ENCODE results near the gene ME3.
A peak's percentile ranks its signal among the peaks of the same experiment; 100 is the strongest.

Gene ME3

DNA sequence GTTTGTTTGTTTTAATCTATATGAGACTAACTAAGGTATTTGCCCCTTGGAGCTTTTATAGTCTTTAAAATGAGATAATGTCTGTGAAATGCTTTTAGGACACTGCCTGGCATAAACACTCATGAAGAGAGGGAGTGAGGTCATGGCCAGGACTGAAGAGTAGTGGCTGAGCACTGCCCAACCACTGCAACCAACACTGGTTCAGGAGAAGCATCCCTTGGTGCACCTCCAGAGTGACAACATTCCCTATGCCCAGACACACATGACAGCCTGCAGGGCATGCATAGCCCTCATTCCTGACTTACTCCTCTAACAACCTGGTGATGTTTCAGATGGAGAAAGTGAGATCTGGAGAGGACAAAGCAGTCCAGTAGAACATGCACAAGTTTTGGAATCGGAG lies 36.1 kb downstream of the ME3 start:
- Histone ChIP-seq H3K4me3 (ENCODE audit: control insufficient read depth in 1 of 7, extremely low read depth in 1 of 7, insufficient read depth in 4 of 7, low read depth in 2 of 7, low read length in 6 of 7) (no peak overlapping the region), H3K4me1 (ENCODE audit: control extremely low read depth in 1 of 4, control insufficient read depth in 4 of 4, insufficient read depth in 4 of 4, low read length in 3 of 4) (peaks cover 0 to 7% (median 2%) of the 10 kb centered on the region in 4 experiments), H3K27me3 (replicated peaks in 2 of 5; ENCODE audit: control insufficient read depth in 4 of 5, insufficient read depth in 5 of 5, low read length in 4 of 5) (peaks cover 0 to 20% (median 0%) of the 10 kb centered on the region in 5 experiments), H3K27ac (ENCODE audit: insufficient read depth in 1 of 2, low read depth in 1 of 2, low read length in 2 of 2, poor library complexity in 1 of 2, severe bottlenecking in 2 of 2) (no peak overlapping the region), H3K36me3 (ENCODE audit: control insufficient read depth in 4 of 4, insufficient read depth in 4 of 4, low read length in 3 of 4) (peaks cover 0 to 8% (median under 1%) of the 10 kb centered on the region in 4 experiments), H3K9me3 (ENCODE audit: control extremely low read depth in 1 of 5, control insufficient read depth in 4 of 5, insufficient read depth in 2 of 5, low read depth in 1 of 5, low read length in 4 of 5) (peaks cover 0 to 3% (median 2%) of the 10 kb centered on the region in 5 experiments)
- CTCF ChIA-PET, result interaction anchor here (0.5 to 1.4 kb wide), 2 partner anchors 23 to 374 kb away, joined by 3 read pairs; no protein-coding TSS in a partner anchor
- no CpG with 5 or more reads among the region's 1 CpG for WGBS (ENCODE audit: insufficient coverage)
- POLR2A ChIA-PET, result no interaction called here
- DNase-seq, result no peak

DNA sequence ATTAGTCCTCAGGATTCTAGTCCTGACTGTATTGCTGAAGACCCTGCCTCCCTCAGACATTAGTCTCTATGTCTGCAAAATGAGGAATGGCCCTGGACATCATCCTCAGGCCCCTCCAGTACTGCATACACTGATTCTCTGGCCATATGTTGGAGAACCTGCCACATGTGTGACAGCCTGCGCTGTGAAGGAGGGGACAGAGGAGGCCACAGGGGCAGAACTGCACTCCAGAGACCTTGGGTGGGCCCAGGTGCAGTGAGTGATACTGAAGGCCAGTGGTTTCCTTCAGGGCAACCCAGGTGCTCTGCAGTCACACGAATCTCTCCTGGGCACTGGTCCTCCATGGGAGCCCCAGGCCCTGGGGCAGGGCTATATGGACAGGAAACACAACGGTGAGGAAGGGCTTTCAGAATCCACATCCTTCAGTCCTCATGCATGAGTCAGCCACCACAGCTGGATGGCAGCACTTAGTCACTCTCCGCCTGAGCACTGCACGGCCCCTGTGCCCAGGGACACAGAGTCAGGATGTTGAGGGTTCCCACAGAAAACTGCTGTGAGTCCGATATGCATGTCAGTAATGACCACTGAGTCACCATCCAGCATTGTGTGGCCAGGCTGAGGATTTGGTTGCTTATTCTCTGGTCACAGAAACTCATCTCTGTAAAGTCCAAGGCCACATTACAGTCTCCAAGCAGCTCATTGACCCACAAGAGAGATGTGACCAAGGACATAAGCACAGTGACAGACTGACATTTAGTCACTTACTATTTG lies 39.7 kb downstream of the ME3 start:
- CTCF ChIA-PET, result interaction anchor here (1.0 to 1.2 kb wide), 5 partner anchors 164 to 184 kb away, joined by 3 to 4 read pairs (median 3); no protein-coding TSS in a partner anchor

DNA sequence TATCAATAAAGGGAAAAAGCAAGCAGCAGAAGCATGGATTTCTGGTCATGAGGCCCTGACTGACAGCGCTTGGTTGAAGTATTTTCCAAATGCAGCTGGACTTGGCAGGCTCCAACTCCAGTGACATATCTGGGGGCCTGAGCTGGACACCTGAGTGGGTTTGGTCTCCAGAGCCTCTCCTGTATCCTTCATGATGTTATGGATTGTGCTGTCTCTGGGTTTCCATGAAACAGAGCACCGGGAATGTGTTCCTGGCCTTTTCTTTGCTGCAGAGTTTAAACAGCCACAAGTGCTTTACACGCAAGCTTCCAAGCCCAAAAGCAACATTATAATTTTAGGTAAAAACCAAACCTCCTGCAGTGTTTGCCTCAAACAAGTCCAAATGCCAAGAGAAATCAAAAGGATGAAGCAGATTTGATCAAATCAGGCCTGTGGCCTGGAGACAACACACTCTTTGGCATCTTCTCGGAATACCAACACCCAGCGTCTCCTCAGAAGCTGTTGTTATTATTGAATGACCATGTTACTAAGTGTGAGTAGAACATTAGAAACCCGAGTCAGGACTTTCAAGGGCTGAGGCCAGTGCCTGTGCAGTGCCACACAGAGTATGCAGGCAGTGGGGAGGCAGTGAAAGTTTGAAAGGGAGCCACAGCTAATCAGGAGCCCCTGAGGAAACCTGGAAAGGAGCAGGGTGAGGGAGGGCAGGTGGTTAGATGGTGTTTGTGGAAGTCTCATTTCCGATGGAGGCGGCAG lies 42.0 kb downstream of the ME3 start:
- H3K27ac ChIP-seq (ENCODE audit: insufficient read depth in 1 of 2, low read depth in 1 of 2, low read length in 2 of 2, poor library complexity in 1 of 2, severe bottlenecking in 2 of 2), result no peak overlapping the region
- peaks cover 0 to 3% (median 0%) of the 10 kb centered on the region in 4 experiments for H3K4me1 ChIP-seq (ENCODE audit: control extremely low read depth in 1 of 4, control insufficient read depth in 4 of 4, insufficient read depth in 4 of 4, low read length in 3 of 4)
- ChIA-PET CTCF (interaction anchor here (0.7 to 1.7 kb wide), 5 partner anchors 8 to 176 kb away, joined by 3 to 6 read pairs (median 3); no protein-coding TSS in a partner anchor), POLR2A (no interaction called here)
- no peaks in the 10 kb centered on the region for H3K9me3 ChIP-seq (ENCODE audit: control extremely low read depth in 1 of 5, control insufficient read depth in 4 of 5, insufficient read depth in 2 of 5, low read depth in 1 of 5, low read length in 4 of 5)
- WGBS (ENCODE audit: insufficient coverage), result 91% methylated on average over 8 of the region's 8 CpGs
- no peak overlapping the region for H3K4me3 ChIP-seq (ENCODE audit: control insufficient read depth in 1 of 7, extremely low read depth in 1 of 7, insufficient read depth in 4 of 7, low read depth in 2 of 7, low read length in 6 of 7)
- peaks cover 0 to 4% (median 2%) of the 10 kb centered on the region in 4 experiments for H3K36me3 ChIP-seq (ENCODE audit: control insufficient read depth in 4 of 4, insufficient read depth in 4 of 4, low read length in 3 of 4)
- peaks cover 0 to 7% (median 0%) of the 10 kb centered on the region in 5 experiments for H3K27me3 ChIP-seq (replicated peaks in 2 of 5; ENCODE audit: control insufficient read depth in 4 of 5, insufficient read depth in 5 of 5, low read length in 4 of 5)
- no peak for DNase-seq

More for the DNA sequence above, 39.7 kb downstream of the ME3 start:
- peaks cover 0 to 16% (median 0%) of the 10 kb centered on the region in 5 experiments for H3K27me3 ChIP-seq (replicated peaks in 2 of 5; ENCODE audit: control insufficient read depth in 4 of 5, insufficient read depth in 5 of 5, low read length in 4 of 5)
- DNase-seq, result peak; percentile 21 to 81 (median 69)
- no peaks in the 10 kb centered on the region for H3K9me3 ChIP-seq (ENCODE audit: control extremely low read depth in 1 of 5, control insufficient read depth in 4 of 5, insufficient read depth in 2 of 5, low read depth in 1 of 5, low read length in 4 of 5)
- H3K4me1 ChIP-seq (ENCODE audit: control extremely low read depth in 1 of 4, control insufficient read depth in 4 of 4, insufficient read depth in 4 of 4, low read length in 3 of 4), result peaks cover 0 to 3% (median under 1%) of the 10 kb centered on the region in 4 experiments
- H3K36me3 ChIP-seq (ENCODE audit: control insufficient read depth in 4 of 4, insufficient read depth in 4 of 4, low read length in 3 of 4), result peaks cover 0 to 4% (median under 1%) of the 10 kb centered on the region in 4 experiments
- POLR2A ChIA-PET, result no interaction called here
- no peak overlapping the region for H3K4me3 ChIP-seq (ENCODE audit: control insufficient read depth in 1 of 7, extremely low read depth in 1 of 7, insufficient read depth in 4 of 7, low read depth in 2 of 7, low read length in 6 of 7)
- H3K27ac ChIP-seq (ENCODE audit: insufficient read depth in 1 of 2, low read depth in 1 of 2, low read length in 2 of 2, poor library complexity in 1 of 2, severe bottlenecking in 2 of 2), result no peak overlapping the region
- WGBS (ENCODE audit: insufficient coverage), result 73% methylated on average over 4 of the region's 6 CpGs

DNA sequence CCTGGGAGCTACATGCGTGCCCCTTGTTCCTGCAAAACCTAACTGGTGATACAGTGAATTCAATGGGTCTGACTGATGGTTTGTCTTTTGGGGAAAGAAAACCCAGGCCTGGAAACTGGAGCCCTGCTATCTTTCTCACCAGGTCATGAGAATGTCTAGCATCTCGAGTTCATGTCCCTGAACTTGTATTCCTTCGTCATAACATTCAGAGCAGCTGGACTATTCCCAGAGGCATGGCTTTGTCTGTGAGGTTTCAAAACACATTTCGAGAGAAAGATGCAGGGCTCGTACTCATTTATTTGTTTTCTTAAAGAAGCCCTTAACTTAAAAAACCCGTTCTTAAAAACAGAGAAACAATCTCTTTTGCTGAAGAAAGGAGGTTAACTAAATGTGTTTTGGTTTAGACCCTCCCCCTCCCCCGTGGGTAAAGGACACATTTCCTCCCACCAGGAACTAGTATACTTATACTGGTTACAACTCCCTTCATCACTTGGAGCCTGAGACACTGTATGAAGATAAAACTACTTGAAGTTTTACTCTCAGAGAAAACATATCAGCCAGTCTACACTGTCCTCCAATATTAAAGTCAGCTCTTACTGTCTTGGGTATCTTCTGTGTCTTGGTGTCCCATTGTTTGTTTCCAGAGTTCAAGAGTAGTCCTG lies 43.2 kb downstream of the ME3 start:
- DNase-seq, result no peak
- ChIA-PET POLR2A (no interaction called here), CTCF (interaction anchor here (1.1 kb wide), 1 partner anchor 16 kb away, joined by 3 read pairs; no protein-coding TSS in a partner anchor)
- Histone ChIP-seq H3K27me3 (replicated peaks in 2 of 5; ENCODE audit: control insufficient read depth in 4 of 5, insufficient read depth in 5 of 5, low read length in 4 of 5) (peaks cover 0 to 4% (median 0%) of the 10 kb centered on the region in 5 experiments), H3K4me1 (ENCODE audit: control extremely low read depth in 1 of 4, control insufficient read depth in 4 of 4, insufficient read depth in 4 of 4, low read length in 3 of 4) (peaks cover 0 to 3% (median 0%) of the 10 kb centered on the region in 4 experiments), H3K36me3 (ENCODE audit: control insufficient read depth in 4 of 4, insufficient read depth in 4 of 4, low read length in 3 of 4) (peaks cover 0 to 4% (median 3%) of the 10 kb centered on the region in 4 experiments), H3K9me3 (ENCODE audit: control extremely low read depth in 1 of 5, control insufficient read depth in 4 of 5, insufficient read depth in 2 of 5, low read depth in 1 of 5, low read length in 4 of 5) (no peaks in the 10 kb centered on the region), H3K27ac (ENCODE audit: insufficient read depth in 1 of 2, low read depth in 1 of 2, low read length in 2 of 2, poor library complexity in 1 of 2, severe bottlenecking in 2 of 2) (no peak overlapping the region), H3K4me3 (ENCODE audit: control insufficient read depth in 1 of 7, extremely low read depth in 1 of 7, insufficient read depth in 4 of 7, low read depth in 2 of 7, low read length in 6 of 7) (no peak overlapping the region)
- 87% methylated on average over 6 of the region's 7 CpGs for WGBS (ENCODE audit: insufficient coverage)

DNA sequence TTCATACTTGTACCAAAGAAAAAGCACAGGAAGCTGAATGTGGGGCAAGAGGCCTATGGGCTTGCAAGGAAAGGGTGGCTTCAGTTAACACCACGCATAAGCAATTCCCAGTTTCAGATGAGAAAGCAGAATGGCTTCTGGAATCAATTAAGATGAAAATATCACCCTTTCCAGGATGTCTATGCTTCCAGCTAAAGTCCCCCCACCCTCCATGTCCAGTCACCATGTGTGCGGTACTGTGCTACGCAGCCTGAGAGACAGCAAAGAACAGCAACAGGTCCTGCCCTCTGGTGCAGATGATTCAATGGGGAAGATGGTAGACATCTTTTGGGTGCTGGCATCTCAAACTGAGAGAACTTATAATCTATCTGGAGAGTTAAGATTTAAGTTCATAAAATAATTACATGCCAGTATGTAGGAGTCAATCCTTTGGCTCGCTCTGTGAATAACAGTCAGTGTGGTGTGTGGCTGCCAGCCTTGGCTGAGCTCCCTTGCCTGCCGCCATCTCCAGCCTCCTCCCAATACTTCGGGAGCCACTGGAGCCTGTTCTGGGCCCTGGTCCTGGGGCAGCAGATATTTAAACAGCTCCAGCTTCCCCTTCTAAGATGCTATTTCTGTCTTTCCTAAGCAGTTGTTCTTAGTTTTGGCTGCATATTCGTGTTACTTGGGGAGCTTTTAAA lies 44.5 kb downstream of the ME3 start:
- Histone ChIP-seq H3K4me1 (ENCODE audit: control extremely low read depth in 1 of 4, control insufficient read depth in 4 of 4, insufficient read depth in 4 of 4, low read length in 3 of 4) (peaks cover 0 to 1% (median 0%) of the 10 kb centered on the region in 4 experiments), H3K27me3 (replicated peaks in 2 of 5; ENCODE audit: control insufficient read depth in 4 of 5, insufficient read depth in 5 of 5, low read length in 4 of 5) (peaks cover 0 to 4% (median 0%) of the 10 kb centered on the region in 5 experiments), H3K4me3 (ENCODE audit: control insufficient read depth in 1 of 7, extremely low read depth in 1 of 7, insufficient read depth in 4 of 7, low read depth in 2 of 7, low read length in 6 of 7) (no peak overlapping the region), H3K36me3 (ENCODE audit: control insufficient read depth in 4 of 4, insufficient read depth in 4 of 4, low read length in 3 of 4) (peaks cover 0 to 7% (median 2%) of the 10 kb centered on the region in 4 experiments), H3K9me3 (ENCODE audit: control extremely low read depth in 1 of 5, control insufficient read depth in 4 of 5, insufficient read depth in 2 of 5, low read depth in 1 of 5, low read length in 4 of 5) (no peaks in the 10 kb centered on the region), H3K27ac (ENCODE audit: insufficient read depth in 1 of 2, low read depth in 1 of 2, low read length in 2 of 2, poor library complexity in 1 of 2, severe bottlenecking in 2 of 2) (no peak overlapping the region)
- CTCF ChIA-PET, result no interaction called here
- POLR2A ChIA-PET, result no interaction called here
- WGBS (ENCODE audit: insufficient coverage), result 100% methylated on average over 5 of the region's 7 CpGs
- no peak for DNase-seq

DNA sequence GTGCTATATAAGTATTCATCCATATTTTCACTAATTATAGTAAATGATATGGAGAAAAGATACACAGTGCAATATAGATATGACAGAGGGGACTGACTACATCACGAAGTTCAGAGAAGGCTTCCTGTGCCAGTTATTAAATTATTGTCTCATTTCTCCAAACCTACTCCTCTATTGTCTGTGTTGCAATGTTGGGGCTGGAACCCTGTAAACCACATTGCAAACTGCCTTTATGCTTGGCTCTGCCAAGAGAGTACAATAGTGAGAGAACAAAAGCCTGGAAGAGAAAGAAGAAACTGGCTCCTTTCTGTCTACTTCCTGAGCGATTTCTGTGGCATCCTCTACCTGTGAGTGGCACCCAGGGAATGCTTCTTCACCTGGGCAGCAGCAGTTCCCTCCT lies 46.4 kb downstream of the ME3 start:
- Histone ChIP-seq H3K27ac (ENCODE audit: insufficient read depth in 1 of 2, low read depth in 1 of 2, low read length in 2 of 2, poor library complexity in 1 of 2, severe bottlenecking in 2 of 2) (no peak overlapping the region), H3K4me3 (ENCODE audit: control insufficient read depth in 1 of 7, extremely low read depth in 1 of 7, insufficient read depth in 4 of 7, low read depth in 2 of 7, low read length in 6 of 7) (no peak overlapping the region), H3K27me3 (replicated peaks in 2 of 5; ENCODE audit: control insufficient read depth in 4 of 5, insufficient read depth in 5 of 5, low read length in 4 of 5) (peaks cover 0 to 4% (median 0%) of the 10 kb centered on the region in 5 experiments), H3K36me3 (ENCODE audit: control insufficient read depth in 4 of 4, insufficient read depth in 4 of 4, low read length in 3 of 4) (peaks cover 0 to 16% (median 2%) of the 10 kb centered on the region in 4 experiments), H3K4me1 (ENCODE audit: control extremely low read depth in 1 of 4, control insufficient read depth in 4 of 4, insufficient read depth in 4 of 4, low read length in 3 of 4) (no peaks in the 10 kb centered on the region), H3K9me3 (ENCODE audit: control extremely low read depth in 1 of 5, control insufficient read depth in 4 of 5, insufficient read depth in 2 of 5, low read depth in 1 of 5, low read length in 4 of 5) (no peaks in the 10 kb centered on the region)
- POLR2A ChIA-PET, result no interaction called here
- no peak for DNase-seq
- 100% methylated on average over 1 of the region's 2 CpGs for WGBS (ENCODE audit: insufficient coverage)
- CTCF ChIA-PET, result no interaction called here

Measured in common myeloid progenitor, CD34-positive (primary cell).